ENCODE results near the gene PLXDC2.

Gene PLXDC2

DNA sequence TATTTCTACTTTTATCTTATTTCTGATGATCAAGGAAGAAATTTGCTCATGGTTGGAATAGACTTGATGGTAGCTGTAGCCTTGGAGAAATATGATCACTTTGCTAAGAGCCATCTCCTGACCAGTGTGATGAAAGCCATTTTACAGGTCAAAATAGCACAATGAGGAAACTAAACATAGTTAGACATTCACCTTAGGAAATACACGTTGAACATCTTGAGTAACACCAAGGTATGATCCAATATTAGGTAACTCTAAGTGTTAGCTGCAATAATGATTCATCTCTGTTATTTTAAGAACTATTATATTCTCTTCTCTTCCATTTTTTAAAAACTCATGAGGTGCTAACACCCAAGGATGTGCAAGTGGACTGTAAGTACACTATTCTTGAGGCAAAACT lies 328.0 kb downstream of the PLXDC2 start:
- Mint-ChIP-seq H3K4me1 (peaks cover 11% of the 10 kb centered on the region), H3K9me3 (peaks cover 4% of the 10 kb centered on the region), H3K27me3 (ENCODE audit: low read depth, poor library complexity) (peaks cover 3% of the 10 kb centered on the region), H3K4me3 (no peak overlapping the region), H3K36me3 (ENCODE audit: low read depth) (no peaks in the 10 kb centered on the region), H3K27ac (no peak overlapping the region)
- TF ChIP-seq, protein P1, sequence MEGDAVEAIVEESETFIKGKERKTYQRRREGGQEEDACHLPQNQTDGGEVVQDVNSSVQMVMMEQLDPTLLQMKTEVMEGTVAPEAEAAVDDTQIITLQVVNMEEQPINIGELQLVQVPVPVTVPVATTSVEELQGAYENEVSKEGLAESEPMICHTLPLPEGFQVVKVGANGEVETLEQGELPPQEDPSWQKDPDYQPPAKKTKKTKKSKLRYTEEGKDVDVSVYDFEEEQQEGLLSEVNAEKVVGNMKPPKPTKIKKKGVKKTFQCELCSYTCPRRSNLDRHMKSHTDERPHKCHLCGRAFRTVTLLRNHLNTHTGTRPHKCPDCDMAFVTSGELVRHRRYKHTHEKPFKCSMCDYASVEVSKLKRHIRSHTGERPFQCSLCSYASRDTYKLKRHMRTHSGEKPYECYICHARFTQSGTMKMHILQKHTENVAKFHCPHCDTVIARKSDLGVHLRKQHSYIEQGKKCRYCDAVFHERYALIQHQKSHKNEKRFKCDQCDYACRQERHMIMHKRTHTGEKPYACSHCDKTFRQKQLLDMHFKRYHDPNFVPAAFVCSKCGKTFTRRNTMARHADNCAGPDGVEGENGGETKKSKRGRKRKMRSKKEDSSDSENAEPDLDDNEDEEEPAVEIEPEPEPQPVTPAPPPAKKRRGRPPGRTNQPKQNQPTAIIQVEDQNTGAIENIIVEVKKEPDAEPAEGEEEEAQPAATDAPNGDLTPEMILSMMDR (IDR thresholded peaks at IDR 0.05) = no peak
- DNase-seq = no peak

DNA sequence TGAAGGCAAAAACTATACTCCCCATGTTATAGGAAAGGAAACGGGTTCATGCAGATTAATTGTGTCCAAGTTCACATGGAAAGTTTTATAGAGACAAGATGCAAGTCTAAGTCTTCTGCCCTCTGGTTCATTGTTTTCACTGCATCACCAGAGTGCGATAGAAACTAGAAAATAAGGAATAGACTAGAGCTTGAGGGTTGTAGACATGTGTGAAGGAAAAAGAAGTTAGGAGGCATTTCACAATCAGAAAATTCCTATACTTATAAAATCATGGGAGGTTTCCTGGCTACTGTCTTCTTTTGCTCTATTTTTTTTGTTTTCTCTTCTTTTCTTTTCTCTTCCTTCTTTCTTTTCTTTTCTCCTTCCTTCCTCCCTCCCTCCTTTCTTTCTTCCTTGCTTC lies 329.8 kb downstream of the PLXDC2 start:
- H3K9me3 Mint-ChIP-seq = no peaks in the 10 kb centered on the region
- H3K4me3 Mint-ChIP-seq = no peak overlapping the region
- TF ChIP-seq, protein P1 (IDR thresholded peaks at IDR 0.05) = no peak
- H3K27ac Mint-ChIP-seq = no peak overlapping the region
- no peaks in the 10 kb centered on the region for H3K27me3 Mint-ChIP-seq (ENCODE audit: low read depth, poor library complexity)
- DNase-seq = no peak
- H3K4me1 Mint-ChIP-seq = peaks cover 11% of the 10 kb centered on the region
- peaks cover 4% of the 10 kb centered on the region for H3K36me3 Mint-ChIP-seq (ENCODE audit: low read depth)

DNA sequence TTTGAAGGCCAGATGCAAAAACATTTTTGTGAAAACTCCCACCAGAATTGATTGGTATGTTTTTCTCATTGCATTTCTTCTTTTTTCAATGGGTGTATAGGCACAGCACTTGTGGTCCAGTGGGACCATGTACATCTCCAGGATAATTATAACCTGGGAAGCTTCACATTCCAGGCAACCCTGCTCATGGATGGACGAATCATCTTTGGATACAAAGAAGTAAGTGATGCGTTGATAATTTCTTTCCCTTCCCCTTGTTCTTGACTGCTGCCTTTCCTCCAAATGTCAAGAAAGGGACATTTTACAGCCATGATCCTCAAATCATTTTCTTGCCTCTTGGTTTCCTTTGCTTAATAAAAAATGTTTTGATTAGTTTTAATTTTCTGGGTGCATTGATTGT lies 331.5 kb downstream of the PLXDC2 start:
- DNase-seq = no peak
- TF ChIP-seq, protein P1 (IDR thresholded peaks at IDR 0.05) = no peak
- no peaks in the 10 kb centered on the region for H3K9me3 Mint-ChIP-seq
- H3K27me3 Mint-ChIP-seq (ENCODE audit: low read depth, poor library complexity) = no peaks in the 10 kb centered on the region
- H3K4me3 Mint-ChIP-seq = no peak overlapping the region
- H3K36me3 Mint-ChIP-seq (ENCODE audit: low read depth) = peaks cover 4% of the 10 kb centered on the region
- H3K27ac Mint-ChIP-seq = no peak overlapping the region
- H3K4me1 Mint-ChIP-seq = peaks cover 11% of the 10 kb centered on the region

DNA sequence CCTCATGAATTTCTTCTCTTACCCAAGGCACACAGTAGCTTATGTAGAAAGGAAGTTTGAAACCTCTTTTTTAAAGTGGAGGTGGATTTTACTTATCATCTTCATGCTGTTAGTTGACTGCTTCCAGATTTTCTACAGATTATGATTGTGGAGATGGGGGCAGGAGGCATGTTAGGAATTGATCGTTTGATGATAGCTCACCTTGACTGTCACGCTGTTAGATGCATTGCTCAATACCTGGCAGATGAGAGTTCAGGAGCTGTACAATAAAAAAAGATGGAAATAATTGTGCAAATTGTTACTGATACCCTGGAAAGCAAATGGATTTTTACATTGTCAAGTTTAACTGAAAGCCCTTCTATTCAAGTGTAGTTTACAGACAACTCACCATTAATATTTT lies 340.3 kb downstream of the PLXDC2 start:
- H3K27ac Mint-ChIP-seq = no peak overlapping the region
- TF ChIP-seq, protein P1 (IDR thresholded peaks at IDR 0.05) = no peak
- H3K9me3 Mint-ChIP-seq = no peaks in the 10 kb centered on the region
- peaks cover 5% of the 10 kb centered on the region for H3K36me3 Mint-ChIP-seq (ENCODE audit: low read depth)
- H3K27me3 Mint-ChIP-seq (ENCODE audit: low read depth, poor library complexity) = no peaks in the 10 kb centered on the region
- H3K4me3 Mint-ChIP-seq = no peak overlapping the region
- peaks cover 11% of the 10 kb centered on the region for H3K4me1 Mint-ChIP-seq
- DNase-seq = no peak

DNA sequence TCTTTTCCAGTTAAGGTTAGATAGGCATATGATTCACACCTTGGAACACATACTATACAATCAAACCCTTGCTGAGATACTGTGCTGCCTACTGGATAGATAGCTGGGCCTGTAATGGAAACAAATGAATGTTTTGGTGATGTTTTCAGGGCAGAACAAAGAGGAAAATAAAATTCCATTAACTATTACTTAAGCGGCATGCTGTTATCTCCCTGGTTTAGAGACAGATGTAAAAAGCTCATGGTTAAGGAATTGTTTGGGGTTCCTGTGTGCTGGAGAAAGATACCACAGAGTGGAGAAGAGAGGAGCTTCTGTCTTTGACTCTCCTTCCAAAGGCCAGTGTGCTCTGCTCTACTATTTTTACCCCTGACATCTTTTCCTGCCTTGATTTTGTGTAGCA lies 341.1 kb downstream of the PLXDC2 start:
- H3K4me3 Mint-ChIP-seq = no peak overlapping the region
- H3K36me3 Mint-ChIP-seq (ENCODE audit: low read depth) = peaks cover 5% of the 10 kb centered on the region
- H3K27me3 Mint-ChIP-seq (ENCODE audit: low read depth, poor library complexity) = no peaks in the 10 kb centered on the region
- peaks cover 15% of the 10 kb centered on the region for H3K4me1 Mint-ChIP-seq
- no peaks in the 10 kb centered on the region for H3K9me3 Mint-ChIP-seq
- H3K27ac Mint-ChIP-seq = no peak overlapping the region
- no peak for DNase-seq
- TF ChIP-seq, protein P1 (IDR thresholded peaks at IDR 0.05) = no peak

DNA sequence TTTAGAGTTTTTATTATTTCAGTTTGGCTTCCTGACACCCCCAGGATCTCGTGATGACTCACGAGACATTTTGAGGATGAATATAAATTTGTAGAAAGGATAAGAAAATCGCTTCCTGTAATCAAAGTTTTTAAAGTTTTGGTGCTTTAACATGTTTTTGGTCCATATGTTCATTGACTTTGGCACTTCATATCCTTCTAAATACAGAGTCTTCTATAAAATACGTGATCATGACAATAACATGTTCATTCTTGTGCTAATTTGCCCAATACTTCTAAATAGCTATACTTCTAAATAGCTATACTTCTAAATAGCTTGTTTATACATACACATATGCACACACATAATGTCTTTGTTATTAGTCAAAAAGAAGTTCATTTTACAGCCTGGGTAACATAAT lies 341.9 kb downstream of the PLXDC2 start:
- Mint-ChIP-seq H3K4me1 (peaks cover 15% of the 10 kb centered on the region), H3K27ac (no peak overlapping the region), H3K36me3 (ENCODE audit: low read depth) (peaks cover 5% of the 10 kb centered on the region), H3K9me3 (no peaks in the 10 kb centered on the region), H3K4me3 (no peak overlapping the region), H3K27me3 (ENCODE audit: low read depth, poor library complexity) (no peaks in the 10 kb centered on the region)
- TF ChIP-seq, protein P1 (IDR thresholded peaks at IDR 0.05) = no peak
- no peak for DNase-seq
